ENCODE measurements around the gene RHOC.

Gene RHOC

GRCh38 chr1:112720800-112721199 is 13.9 kb upstream of the RHOC start (continued):
- no peak for TF ChIP-seq ZNF138 (tag by site-specific recombination; IDR thresholded peaks at IDR 0.05; ENCODE audit: borderline replicate concordance)
- no peak for TF ChIP-seq SALL2 (tag by site-specific recombination; IDR thresholded peaks at IDR 0.05; ENCODE audit: borderline replicate concordance)
- no peak for TF ChIP-seq GLIS1 (tag by site-specific recombination; IDR thresholded peaks at IDR 0.05)
- no peak for TF ChIP-seq SCRT2 (tag by site-specific recombination; IDR thresholded peaks at IDR 0.05)
- no peak for TF ChIP-seq ZNF362 (tag by site-specific recombination; IDR thresholded peaks at IDR 0.05)
- TF ChIP-seq ZNF23 (tag by site-specific recombination; IDR thresholded peaks at IDR 0.05; ENCODE audit: borderline replicate concordance), result no peak

GRCh38 chr1:112719706-112720105 is 12.8 kb upstream of the RHOC start:
- Histone ChIP-seq H3K4me1 (ENCODE audit: control insufficient read depth, insufficient read depth, low read length) (no peaks in the 10 kb centered on the region), H3K9me3 (ENCODE audit: control insufficient read depth, insufficient read depth, low read depth, low read length) (no peaks in the 10 kb centered on the region), H3K27ac (ENCODE audit: extremely low read depth, low read depth, low read length) (no peak overlapping the region), H3K36me3 (ENCODE audit: control insufficient read depth in 2 of 2, insufficient read depth in 1 of 2, low read length in 2 of 2) (no peaks in the 10 kb centered on the region), H3K4me3 (ENCODE audit: low read depth, low read length) (no peak overlapping the region)
- CTCF ChIA-PET, result interaction anchor here (0.9 to 9.1 kb wide), 14 partner anchors 8 to 353 kb away, joined by 3 to 417 read pairs (median 9); partner anchors contain the start of gene LRIG2
- POLR2A ChIA-PET, result interaction anchor here (0.6 kb wide), 1 partner anchor 1595 kb away, joined by 4 read pairs; no protein-coding TSS in a partner anchor
- TF ChIP-seq ZNF341 (tag by site-specific recombination; IDR thresholded peaks at IDR 0.05; ENCODE audit: low read depth) (no peak), ZSCAN30 (tag by site-specific recombination; IDR thresholded peaks at IDR 0.05) (no peak), ZXDB (tag by site-specific recombination; IDR thresholded peaks at IDR 0.05) (no peak), ZBTB44 (tag by site-specific recombination; IDR thresholded peaks at IDR 0.05) (no peak), ZNF274 (IDR thresholded peaks at IDR 0.05; ENCODE audit: low read length) (no peak), ZNF274 (tag by site-specific recombination; IDR thresholded peaks at IDR 0.05; ENCODE audit: borderline replicate concordance) (no peak), ZFHX2 (tag by site-specific recombination; conservative IDR thresholded peaks at IDR 0.05) (no peak), ZNF248 (tag by site-specific recombination; IDR thresholded peaks at IDR 0.05) (no peak), ZNF133 (tag by site-specific recombination; IDR thresholded peaks at IDR 0.05) (no peak), ZBTB7A (tag by site-specific recombination; IDR thresholded peaks at IDR 0.05; ENCODE audit: low read depth) (no peak), ZBTB6 (tag by site-specific recombination; IDR thresholded peaks at IDR 0.05) (no peak)

GRCh38 chr1:112718691-112719418 is 11.9 kb upstream of the RHOC start:
- H3K4me3 ChIP-seq (ENCODE audit: low read depth, low read length), result no peak overlapping the region
- H3K9me3 ChIP-seq (ENCODE audit: control insufficient read depth, insufficient read depth, low read depth, low read length), result no peaks in the 10 kb centered on the region
- ChIA-PET CTCF (interaction anchor here (0.5 to 9.1 kb wide), 39 partner anchors 8 to 1212 kb away, joined by 3 to 417 read pairs (median 4); partner anchors contain the start of gene LRIG2), POLR2A (interaction anchor here (1.0 kb wide), 1 partner anchor 237 kb away, joined by 4 read pairs; the partner anchor contains the start of gene SLC16A1)
- no peak overlapping the region for H3K27ac ChIP-seq (ENCODE audit: extremely low read depth, low read depth, low read length)
- no peaks in the 10 kb centered on the region for H3K36me3 ChIP-seq (ENCODE audit: control insufficient read depth in 2 of 2, insufficient read depth in 1 of 2, low read length in 2 of 2)
- H3K4me1 ChIP-seq (ENCODE audit: control insufficient read depth, insufficient read depth, low read length), result no peaks in the 10 kb centered on the region
- TF ChIP-seq GLI2 (tag by site-specific recombination; IDR thresholded peaks at IDR 0.05; ENCODE audit: borderline replicate concordance, low read depth) (no peak), ZSCAN5A (tag by site-specific recombination; IDR thresholded peaks at IDR 0.05) (no peak), HOXD13 (CRISPR knock-in tag; IDR thresholded peaks at IDR 0.05; ENCODE audit: borderline replicate concordance) (no peak), SALL2 (tag by site-specific recombination; IDR thresholded peaks at IDR 0.05; ENCODE audit: borderline replicate concordance) (no peak), ZNF501 (tag by site-specific recombination; IDR thresholded peaks at IDR 0.05) (no peak), GLIS1 (tag by site-specific recombination; IDR thresholded peaks at IDR 0.05) (peak; percentile 99), ZBTB11 (tag by site-specific recombination; conservative IDR thresholded peaks at IDR 0.05; ENCODE audit: low read depth) (no peak)

Measured in HEK293 (cell line).